GM19468 (cell line): ENCODE results near the gene ANKRD44.

Experiments
- ATAC-seq: cut with Tn5 transposase; IDR thresholded peaks from one replicate; pipeline ENCODE4 v1.9.1; 2021; ENCODE audit warnings: mild to moderate bottlenecking, moderate library complexity, moderate number of reproducible peaks; ENCODE audit not compliant: unreplicated experiment; ENCODE audit errors: extremely low read depth

The ANKRD44 gene

DNA sequence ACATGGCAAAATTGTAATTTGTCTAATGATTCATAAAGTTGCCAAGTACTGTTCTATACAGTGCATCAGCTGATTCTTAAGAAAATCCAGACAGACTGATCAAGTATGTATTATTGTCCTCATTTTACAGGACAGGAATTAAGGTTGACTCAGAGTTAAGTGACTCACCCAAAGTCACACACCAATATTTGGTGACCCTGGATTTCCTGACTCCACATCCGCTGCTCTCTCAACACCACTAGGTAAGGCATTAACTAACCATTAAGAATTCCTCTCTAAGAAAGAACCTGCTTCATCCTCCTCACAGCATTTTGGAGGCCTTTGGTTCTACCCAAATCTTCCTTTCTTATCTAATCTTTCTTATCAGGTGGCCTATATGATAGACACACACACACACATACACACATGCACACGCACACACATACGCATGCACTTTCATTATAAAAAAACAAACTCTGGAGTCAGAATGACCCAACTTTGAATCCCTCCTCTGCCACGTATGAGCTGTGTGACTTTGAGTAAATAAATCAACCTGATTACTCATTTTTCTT, 150.8 kb downstream of the ANKRD44 start:
- no peak for ATAC-seq

DNA sequence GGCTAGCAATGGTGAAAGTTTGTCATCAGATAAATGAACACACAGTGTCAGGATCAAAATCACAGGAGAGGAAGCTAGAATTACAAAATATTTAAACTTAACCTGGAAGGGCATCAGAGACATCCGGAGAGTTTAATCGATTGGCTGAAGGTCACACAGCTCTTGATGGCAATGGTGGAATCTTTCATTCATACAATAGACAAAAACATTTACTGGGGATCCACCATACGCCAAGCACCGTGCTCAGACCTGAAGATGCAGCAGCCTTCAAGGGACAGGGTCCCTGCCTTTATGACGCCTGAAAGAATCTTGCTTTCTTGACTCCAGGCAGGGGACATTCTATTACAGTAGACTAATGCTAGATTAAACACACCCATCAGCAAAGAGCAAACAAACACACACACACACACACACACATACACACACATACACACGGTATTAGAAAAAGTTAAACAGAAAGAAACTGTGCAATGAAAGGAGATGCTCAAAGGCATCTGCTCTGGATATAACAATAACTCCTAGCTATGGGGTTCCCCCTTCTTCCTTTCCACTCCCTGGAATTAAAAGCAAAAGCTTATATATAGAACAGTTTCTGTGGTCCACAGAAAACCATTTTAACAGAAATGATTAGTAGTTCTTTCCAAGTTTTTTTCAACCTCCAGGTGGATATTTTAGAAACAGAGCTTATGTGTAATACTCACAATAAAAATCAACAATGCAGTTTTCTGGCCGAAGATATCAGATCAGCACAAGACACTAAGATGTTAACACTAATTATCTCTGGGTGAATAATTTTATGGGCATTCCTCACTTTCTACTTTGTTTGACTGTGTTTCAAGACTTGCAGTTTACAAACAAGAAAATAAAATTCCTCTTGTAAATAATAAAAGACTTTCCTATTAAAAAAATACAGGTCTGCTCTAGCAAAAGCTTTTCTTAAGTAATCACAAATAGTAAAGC, 151.7 kb downstream of the ANKRD44 start:
- ATAC-seq, result no peak

DNA sequence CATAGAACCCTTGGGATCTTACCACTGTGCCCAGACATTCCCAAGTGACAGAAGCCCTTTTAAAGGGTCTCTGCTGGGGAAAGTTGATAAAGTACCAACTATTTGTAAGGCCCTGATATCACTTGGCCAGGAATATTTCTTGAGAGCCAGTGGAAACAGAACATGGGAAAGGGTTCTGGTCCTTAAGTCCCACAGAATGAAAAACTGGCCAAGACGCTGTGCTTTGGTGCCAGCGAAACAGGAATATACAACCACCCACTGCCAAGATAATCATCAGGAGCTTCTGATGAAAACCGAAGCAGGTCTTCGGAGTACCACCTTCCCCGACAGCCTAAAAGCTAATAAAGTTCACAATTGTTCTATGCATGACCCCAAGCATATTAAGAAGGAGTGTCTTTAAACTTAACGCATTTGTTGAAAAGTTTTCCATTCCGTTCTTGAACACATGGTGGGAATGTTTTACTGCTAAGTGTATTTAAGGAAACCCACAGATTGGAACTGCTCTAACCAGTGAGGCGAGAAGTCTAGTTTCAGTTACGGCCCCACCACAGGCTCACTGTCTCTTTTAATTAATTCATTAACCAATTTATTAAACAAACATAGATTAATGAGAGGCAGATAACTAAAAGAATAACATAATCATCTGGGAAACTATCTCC, 152.6 kb downstream of the ANKRD44 start:
- ATAC-seq, result no peak

DNA sequence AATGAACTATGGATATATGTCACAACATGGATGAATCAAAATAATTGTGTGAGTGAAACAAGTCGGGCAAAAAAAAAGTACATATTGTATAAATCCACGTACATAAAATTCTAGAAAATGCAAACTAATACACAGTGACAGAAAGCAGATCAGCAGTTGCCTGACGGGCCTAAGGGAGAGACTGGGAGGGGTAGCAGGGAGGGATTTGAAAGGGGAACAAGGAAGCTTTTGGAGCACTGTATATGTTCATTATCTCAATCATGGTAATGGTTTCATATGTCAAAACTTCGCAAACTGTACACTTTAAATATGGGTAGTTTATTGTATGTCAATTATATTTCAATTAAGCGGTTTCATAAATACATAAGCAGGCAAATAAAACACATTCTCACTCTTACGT, 153.8 kb downstream of the ANKRD44 start:
- no peak for ATAC-seq

DNA sequence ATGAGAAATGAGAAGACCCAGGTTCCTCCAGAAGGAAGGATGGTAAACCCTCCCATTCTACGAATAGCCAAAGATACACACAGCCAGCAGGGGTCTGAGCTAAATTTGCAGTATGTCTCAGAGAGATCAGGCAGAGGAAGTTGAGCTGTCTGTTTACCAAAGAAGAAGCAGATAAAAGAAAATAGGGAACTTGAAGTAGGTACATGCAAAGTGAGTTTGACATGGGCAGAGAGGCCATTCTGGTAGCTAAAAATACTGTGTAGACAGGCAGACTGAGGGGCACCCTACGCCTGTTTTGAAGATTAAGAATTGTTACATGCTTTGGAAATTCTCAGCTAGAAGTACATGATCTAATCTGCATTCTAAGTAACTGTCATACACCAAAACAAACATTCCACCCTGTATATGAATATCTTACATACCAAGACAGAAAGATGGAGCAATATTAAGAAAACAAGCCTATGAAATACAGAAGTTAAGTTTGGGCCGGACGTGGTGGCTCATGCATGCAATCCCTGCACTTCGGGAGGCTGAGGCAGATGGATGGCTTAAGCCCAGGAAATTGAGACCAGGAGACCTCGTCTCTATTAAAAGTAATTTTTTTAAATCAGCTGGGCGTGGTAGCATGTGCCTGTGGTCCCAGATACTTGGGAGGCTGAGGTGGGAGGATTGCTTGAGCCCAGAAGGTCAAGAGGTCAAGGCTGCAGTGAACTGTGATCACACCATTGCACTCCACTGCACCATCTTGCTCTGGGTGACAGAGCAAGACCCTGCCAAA, 157.9 kb downstream of the ANKRD44 start:
- peak; percentile 81 for ATAC-seq

DNA sequence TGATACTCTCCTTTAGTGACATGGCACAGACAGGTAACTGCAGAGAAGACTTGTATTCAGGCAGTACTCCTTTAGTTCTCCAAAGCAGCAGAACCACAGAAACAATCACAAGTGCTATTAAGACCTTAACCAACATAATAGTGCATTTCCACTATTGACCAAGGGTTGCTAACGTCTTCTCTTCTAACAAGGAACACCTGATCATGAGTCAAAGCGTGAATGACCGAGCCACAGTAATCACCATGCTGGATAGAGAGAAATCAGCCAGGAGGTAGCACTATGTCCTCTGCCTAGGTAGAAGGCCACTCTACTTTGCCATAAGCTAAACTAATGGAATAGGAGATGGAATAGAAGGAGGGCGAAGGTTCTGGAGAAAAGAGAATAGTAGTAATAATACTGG, 161.0 kb downstream of the ANKRD44 start:
- ATAC-seq, result no peak

DNA sequence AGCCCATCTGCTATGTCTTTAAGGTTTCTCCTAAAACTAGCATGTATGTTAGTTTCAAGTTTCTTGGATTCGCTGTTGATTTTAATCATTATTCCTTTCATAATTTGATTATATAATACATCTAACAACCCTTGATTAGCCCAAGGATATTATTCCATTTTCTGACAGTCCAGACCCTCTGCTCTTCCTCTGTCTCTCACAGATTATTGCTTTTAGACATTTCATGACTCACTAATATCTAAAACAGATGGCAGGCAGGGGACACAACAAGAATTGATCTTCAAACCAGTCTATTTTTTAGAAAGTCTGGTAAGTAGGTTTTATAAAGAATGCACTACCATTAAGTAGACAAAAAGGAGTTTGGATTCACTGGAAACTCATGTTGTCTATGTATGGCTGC, 162.2 kb downstream of the ANKRD44 start:
- ATAC-seq, result no peak

DNA sequence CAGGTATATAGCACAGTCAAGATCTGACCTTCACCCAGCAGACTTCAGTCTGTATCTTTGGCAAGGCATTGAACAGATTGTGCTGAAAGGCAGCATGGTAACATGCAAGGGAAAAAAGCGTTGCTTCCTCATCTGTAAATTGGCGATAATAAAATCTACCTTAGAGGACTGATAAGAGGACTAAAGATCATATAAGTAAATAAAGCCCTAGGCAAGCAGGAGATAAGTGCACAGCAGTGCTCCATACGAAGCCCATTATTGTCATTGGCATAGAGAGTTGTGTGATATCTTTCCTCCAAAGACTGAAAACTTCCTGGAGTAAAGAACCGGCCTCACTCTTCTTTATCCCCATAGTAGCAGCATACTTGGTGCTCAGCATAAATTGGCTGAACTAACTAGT, 162.6 kb downstream of the ANKRD44 start:
- no peak for ATAC-seq

DNA sequence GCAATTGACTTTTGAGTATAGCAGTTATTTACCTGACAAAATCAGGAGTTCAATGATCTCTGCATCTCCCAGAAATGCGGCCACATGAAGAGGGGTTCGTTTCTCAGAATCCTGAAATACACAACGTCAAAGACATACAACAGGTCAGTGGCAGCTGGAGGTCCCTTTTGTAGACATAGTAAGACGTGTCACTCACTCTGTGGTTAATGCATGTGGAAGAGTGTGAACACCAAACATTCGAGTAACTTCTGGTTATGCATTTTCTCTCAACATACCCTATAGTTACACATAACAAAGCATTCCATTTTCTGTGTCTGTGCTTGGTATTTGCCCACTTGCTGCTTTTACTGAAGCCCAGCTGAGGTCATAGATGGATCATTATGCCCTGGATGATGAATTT, 163.6 kb downstream of the ANKRD44 start:
- ATAC-seq, result no peak

DNA sequence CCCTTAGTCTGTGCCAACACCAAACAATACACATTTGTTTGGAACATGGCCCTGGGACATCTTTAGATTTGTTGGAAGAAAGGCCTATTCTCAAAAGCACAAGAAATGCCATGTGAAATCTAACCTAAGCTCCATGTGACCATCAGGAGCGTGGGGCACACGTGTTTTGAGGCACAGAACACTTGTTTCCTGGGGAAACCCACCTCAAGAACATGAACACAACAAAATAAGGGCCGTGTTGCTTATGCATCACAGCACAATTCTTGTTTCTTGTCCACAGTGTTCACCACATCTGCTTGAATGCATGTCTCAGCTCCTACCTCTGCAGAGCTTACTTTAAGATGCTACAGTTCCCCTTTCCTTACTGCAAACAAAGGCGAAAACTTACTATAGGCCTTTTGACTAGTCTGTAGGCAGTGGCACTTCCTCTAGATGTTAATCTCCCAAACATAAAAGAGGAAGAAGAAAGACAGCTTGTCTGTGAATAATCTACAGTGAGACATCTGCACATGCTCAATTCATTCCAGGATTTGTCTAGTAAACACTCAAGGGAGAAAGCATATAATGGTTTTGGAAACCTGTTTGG, 165.0 kb downstream of the ANKRD44 start:
- peak; percentile 97 for ATAC-seq

DNA sequence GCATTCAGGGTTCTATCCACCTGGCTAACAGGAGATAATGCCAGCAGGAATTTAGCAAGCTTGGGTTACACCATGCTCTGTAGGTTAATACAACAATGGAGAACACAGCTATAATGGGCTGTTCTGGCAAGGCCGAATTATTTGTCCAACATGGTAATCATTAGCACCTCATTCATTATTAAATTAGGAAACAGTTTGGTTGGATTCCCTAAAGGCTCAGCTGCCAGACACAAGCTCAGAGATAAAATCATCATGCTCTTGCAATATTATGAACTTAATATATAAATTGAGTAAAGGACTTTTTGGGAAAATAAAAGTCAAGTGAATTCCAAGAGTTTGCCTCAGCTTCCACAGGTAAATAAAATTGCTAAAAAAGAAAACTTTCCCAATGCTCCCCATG, 166.4 kb downstream of the ANKRD44 start:
- no peak for ATAC-seq

DNA sequence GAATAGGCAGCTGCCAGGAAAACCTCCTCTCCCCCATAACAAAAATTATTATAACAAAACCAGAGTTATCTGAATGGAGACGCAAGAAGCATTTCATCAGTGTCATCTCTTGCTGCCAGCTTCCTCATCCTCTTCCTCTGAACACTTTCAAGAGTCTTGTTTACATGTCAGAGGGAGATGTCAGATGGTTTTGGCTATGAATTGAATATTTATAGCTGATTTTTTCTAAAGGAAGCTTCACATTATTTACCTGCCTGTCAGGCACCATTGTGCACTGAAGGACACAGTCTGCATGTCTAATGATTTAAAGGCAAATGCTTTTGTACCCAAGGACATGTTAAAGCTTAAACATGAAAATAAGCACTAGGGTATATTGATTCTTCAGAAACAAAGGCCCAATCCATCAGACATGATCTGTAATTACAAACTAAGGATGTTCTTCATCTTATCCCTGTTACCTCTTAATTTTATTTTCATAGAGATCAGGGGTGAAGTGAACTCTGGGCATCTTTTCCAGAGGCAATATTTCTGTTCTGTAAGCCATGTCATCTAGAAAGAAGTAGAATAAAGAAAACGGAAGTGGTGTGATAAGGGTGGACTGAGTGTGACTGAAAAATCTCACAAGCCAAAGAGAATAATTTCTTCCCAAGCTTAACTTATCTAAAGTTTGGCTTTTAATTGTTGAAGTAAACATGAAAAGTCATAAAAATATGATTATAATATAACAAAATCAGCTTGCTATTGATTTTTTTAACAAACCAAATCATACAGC, 168.7 kb downstream of the ANKRD44 start:
- ATAC-seq, result no peak

DNA sequence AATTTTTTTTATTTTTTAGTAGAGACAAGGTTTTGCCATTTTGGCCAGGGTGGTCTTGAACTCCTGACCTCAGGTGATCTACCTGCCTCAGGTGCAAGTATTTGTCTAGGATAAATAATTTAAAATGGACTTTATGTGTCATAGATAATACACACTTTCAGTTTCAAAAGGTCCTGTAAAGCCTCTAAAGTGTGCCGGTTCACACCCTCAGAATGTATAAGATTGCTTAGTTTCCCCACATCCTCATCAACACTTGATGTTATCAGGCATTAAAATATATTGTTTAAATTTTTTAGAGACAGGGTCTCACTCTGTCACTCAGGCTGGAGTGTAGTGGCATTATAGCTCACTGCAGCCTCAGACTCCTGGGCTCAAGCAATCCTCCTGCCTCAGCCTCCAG, 170.5 kb downstream of the ANKRD44 start:
- ATAC-seq, result no peak

DNA sequence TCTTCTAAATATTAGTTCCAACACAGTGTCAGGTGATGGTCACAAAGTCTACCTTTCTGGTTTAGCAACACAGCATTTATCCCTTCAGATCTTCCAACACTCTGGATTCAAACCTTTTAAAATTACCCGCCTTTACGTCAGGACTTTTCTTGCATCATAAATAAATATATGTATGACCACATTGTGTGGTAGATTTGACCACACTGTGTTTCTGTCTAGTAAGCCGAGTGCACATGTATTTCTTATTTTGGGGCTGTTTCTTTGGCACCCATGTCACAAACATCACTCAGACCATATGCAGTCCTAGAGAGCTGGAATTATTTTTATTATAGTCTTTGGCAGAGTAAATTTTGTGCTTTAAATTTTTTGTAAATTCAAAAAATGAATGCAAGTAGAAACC, 172.1 kb downstream of the ANKRD44 start:
- no peak for ATAC-seq

DNA sequence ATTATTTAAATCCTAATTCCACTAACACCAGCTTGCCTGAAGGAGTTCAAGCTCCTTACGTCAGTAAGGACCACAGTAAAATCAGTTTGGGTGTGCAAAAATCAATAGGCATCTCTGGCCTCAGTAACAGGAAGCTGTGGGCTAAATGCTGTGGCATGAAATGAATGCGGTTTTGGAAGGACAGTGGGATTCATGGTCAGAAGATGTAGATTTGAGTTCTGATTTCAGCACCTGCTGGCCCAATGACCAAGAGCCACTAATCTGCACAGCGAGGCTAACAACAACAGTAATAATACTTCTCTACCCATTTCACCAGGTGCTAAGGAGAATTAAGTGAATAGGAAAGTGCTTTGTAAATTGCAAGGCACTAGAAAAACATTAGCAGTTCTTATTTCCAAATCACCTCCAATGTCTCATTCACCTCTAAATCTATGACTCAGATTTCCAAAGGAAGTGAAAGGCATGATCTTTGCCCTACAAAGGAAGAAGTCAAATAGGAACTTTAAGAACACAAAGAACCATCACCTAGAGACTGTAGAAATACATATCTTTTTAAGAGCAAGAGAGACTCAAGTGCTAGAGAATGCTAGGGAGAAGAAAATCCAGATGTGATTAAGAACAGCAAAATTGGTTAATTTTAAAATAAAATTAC, 172.6 kb downstream of the ANKRD44 start:
- no peak for ATAC-seq

DNA sequence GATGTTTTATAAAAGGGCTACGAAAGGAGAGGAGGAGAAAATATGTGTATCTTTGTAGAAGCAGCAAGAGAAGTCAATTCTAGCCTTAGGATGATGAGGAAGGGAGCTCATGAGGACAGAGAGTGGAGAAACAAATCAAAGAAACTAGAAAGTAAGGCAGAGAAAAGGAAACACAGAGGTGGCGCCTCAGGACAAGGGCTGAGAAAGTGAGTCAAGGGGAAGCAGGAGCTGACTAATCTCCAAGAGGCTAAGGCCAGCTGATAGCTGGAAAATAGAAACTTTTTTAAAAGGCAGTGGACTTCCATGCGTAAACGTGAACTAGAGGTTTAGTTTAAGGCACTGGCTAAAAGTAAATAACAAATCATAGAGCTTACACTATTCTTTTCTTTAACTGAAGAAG, 173.3 kb downstream of the ANKRD44 start:
- ATAC-seq, result no peak

DNA sequence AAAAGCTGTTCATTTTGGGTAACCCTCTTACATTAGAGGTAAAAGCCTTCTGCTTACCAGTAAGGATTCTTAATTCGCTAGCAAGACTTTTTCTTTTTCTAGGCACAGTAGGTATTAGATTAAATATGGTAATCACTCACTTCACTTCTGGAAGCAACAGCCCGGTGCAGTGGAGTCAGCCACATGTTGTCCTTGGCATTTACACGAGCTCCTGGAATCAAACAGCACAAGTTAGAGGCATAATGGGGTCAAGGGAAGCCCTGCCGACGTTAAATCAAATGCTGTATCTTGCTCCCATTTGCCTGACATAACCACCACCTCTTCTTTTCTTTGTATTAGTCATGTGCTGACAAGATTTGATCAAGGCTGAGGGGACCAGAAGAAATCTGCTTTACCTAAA, 174.1 kb downstream of the ANKRD44 start:
- no peak for ATAC-seq

DNA sequence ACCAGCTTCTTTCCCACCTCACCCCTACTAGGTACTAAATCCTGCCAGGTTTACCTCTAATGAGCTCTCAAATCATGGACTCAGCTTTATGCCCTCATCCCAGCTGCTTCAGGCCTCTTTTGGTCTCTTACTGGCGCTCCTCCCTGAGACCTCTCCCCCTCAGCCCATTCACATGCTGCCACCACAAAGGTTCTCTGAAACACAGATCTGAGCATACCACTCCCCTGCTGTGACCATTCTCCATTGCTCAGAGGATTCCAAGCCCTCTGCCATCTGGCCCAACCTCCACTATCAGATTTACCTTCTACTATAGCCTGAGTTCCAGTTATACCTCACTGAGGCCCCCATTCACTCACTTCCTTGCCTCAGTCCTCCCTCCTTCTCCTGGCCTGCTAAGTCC, 174.8 kb downstream of the ANKRD44 start:
- no peak for ATAC-seq

DNA sequence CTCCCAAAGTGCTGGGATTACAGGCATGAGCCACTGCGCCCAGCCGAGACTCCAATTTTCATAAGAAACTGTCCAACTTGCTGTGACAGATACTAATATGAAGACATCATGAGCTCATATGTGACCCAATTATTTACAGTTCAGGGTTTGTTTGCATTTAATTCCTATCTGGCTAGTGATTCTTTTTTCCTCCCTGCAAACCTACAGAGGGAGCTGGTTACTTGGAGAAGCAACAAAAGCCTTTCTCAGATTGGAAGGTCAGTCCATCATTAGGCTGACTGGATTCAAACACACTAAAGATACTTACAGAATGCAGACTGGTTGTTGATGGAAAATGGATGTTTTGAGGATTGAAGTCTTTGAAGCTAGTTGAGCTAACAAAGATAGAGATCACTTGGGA, 176.4 kb downstream of the ANKRD44 start:
- ATAC-seq, result no peak
